Measurements from ENCODE around the gene BCL11B. TPM values are rescaled to one million over a fixed set of nuclear protein-coding genes. Genes with fewer than 3 reads are reported as not detected.

BCL11B gene
- total RNA-seq, 4 donors from 2014 or later: 0.21 to 0.78 (median 0.26) TPM

DNA sequence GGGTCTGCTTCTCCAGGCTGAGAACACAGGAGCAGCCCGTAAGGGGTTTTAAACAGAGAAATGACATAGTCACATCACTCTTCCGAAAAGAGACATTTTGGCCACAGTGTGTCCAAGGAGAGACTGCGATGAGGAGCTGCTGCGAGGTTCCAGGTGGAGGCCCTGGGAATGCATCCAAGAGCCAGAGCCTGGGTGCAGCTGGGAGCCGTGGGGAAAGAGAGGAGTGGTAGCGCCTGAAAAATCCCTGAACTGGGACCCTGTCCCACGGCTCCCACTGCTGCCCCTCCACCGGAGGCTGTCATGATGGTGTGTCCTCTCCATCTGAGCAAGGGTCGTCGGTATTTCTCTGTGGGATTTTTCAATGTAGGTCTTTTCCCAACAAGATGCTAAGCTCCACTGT is 146.9 kb downstream of the BCL11B start:
- Histone ChIP-seq H3K4me3 (no peak overlapping the region), H3K27ac (no peak overlapping the region), H3K36me3 (no peaks in the 10 kb centered on the region), H3K4me1 (peaks cover 0 to 8% (median 0%) of the 10 kb centered on the region in 4 donors), H3K27me3 (no peaks in the 10 kb centered on the region), H3K9me3 (peaks cover 0 to 3% (median 0%) of the 10 kb centered on the region in 4 donors)
- TF ChIP-seq POLR2A (IDR thresholded peaks at IDR 0.05) (no peak), EP300 (IDR thresholded peaks at IDR 0.05) (no peak)
- TF ChIP-seq, protein P1, sequence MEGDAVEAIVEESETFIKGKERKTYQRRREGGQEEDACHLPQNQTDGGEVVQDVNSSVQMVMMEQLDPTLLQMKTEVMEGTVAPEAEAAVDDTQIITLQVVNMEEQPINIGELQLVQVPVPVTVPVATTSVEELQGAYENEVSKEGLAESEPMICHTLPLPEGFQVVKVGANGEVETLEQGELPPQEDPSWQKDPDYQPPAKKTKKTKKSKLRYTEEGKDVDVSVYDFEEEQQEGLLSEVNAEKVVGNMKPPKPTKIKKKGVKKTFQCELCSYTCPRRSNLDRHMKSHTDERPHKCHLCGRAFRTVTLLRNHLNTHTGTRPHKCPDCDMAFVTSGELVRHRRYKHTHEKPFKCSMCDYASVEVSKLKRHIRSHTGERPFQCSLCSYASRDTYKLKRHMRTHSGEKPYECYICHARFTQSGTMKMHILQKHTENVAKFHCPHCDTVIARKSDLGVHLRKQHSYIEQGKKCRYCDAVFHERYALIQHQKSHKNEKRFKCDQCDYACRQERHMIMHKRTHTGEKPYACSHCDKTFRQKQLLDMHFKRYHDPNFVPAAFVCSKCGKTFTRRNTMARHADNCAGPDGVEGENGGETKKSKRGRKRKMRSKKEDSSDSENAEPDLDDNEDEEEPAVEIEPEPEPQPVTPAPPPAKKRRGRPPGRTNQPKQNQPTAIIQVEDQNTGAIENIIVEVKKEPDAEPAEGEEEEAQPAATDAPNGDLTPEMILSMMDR (IDR thresholded peaks at IDR 0.05): no peak
- WGBS, 2 donors: 89 to 91% methylated on average over 10 of the region's 10 CpGs
- DNase-seq (ENCODE audit: low spot score in 2 of 2): peak in 1 of 2 donors; percentile 0

DNA sequence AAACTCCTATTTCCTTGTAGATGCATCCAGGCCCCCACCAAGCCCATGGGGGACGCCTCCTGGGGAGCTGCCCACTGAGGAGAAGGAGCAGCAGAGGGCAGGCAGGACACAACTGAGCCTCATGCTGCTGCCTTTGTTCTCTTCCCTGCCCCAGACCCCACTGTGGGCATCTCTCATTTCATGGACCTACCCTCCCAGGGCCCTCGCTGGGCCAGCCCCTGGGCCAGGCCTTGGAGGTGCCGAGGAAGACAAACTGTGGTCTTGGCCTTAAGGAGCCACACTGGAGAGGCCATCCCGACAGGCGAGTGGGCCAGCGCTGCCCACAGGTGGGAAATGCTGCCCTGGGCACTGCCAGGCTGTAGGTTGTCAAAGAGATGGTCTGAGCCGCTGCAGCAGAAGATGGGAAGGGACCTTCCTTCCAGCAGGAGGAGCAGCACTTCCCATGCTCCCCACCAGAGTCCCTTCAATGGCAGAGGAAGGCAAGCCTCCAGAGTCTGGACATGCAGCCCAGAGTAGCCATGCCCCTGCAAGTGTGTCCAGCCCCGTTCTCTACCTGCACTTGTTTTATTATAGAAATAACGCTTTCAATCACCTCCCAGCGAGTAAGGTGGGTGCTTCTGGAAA is 147.4 kb downstream of the BCL11B start:
- no peaks in the 10 kb centered on the region for H3K36me3 ChIP-seq
- H3K4me1 ChIP-seq: peaks cover 0 to 8% (median 0%) of the 10 kb centered on the region in 4 donors
- no peaks in the 10 kb centered on the region for H3K9me3 ChIP-seq
- peak in 1 of 2 donors; percentile 3 for DNase-seq (ENCODE audit: low spot score in 2 of 2)
- no peaks in the 10 kb centered on the region for H3K27me3 ChIP-seq
- H3K4me3 ChIP-seq: no peak overlapping the region
- no peak for TF ChIP-seq POLR2A (IDR thresholded peaks at IDR 0.05)
- TF ChIP-seq, protein P1 (IDR thresholded peaks at IDR 0.05): no peak
- no peak overlapping the region for H3K27ac ChIP-seq
- 84 to 90% methylated on average over 8 to 10 of the region's 10 CpGs for WGBS, 2 donors

DNA sequence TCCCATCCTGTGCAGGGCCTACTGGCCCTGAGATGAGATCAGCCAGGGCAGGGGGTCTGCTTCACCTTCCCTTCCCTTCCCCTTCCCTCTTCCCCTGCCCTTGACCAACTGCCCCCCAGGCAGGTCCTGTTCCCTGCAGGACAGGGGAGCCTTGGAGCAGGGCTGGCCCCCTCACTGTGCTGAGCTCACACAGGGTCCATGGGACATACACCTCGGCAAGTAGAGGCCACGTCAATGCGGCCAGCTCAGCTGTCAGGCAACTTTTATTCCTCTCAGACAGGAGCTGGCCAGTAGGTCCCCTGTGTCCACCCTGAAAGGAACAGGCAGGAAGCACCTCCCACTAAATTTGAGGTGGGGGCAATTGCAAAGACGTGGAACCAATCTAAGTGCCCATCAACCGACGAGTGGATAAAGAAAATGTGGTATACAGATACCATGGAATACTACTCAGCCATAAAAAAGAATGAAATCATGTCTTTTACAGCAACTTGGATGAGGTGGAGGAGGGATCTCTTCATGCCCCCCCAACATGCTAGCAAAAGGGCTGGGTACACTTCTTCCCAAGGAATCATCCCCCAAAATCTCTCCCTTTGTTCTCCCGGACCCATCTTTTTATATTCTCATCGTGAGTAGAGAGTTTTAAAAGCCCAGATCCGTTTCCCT is 148.7 kb downstream of the BCL11B start:
- DNase-seq (ENCODE audit: low spot score in 2 of 2): peak in 1 of 2 donors; percentile 2
- H3K4me3 ChIP-seq: no peak overlapping the region
- H3K9me3 ChIP-seq: no peaks in the 10 kb centered on the region
- TF ChIP-seq EP300 (IDR thresholded peaks at IDR 0.05): no peak
- TF ChIP-seq, protein P1 (IDR thresholded peaks at IDR 0.05): no peak
- TF ChIP-seq POLR2A (IDR thresholded peaks at IDR 0.05): no peak
- no peaks in the 10 kb centered on the region for H3K36me3 ChIP-seq
- H3K27me3 ChIP-seq: peaks cover 0 to 8% of the 10 kb centered on the region in 2 donors
- no peak overlapping the region for H3K27ac ChIP-seq
- H3K4me1 ChIP-seq: peaks cover 0 to 8% (median 0%) of the 10 kb centered on the region in 4 donors
- WGBS, 2 donors: 86 to 89% methylated on average over 9 of the region's 9 CpGs

DNA sequence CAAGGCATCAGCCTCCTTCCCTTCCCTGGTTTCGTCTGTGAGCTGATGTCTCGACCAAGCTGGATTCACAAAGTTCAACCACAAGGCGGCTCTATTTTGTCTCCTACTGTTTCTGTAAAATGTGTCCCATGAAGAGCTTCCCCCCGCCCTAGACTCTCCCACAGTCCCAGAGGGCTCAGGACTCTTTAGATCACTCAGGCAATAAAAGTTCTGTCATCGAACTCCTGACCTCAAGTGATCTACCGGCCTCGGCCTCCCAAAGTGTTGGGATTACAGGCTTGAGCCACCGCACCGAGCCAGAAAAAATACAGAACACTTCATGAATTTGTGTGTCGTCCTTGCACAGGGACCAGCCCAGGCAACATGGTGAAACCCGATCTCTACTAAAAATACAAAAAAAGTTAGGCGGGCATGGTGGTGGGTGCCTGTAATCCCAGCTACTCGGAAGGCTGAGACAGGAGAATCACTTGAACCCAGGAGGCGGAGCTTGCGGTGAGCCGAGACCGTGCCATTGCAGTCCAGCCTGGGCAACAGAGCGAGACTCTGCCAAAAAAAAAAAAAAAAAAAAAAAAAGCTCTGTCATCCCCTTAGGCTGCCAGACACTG is 149.4 kb downstream of the BCL11B start:
- H3K27ac ChIP-seq: no peak overlapping the region
- no peaks in the 10 kb centered on the region for H3K36me3 ChIP-seq
- TF ChIP-seq POLR2A (IDR thresholded peaks at IDR 0.05) (no peak), EP300 (IDR thresholded peaks at IDR 0.05) (no peak)
- TF ChIP-seq, protein P1 (IDR thresholded peaks at IDR 0.05): no peak
- H3K4me3 ChIP-seq: no peak overlapping the region
- H3K9me3 ChIP-seq: no peaks in the 10 kb centered on the region
- WGBS, 2 donors: 62 to 63% methylated on average over 18 of the region's 18 CpGs
- peaks cover 0 to 15% of the 10 kb centered on the region in 2 donors for H3K27me3 ChIP-seq
- H3K4me1 ChIP-seq: peaks cover 0 to 8% (median 0%) of the 10 kb centered on the region in 4 donors
- peak in 1 of 2 donors; percentile 0 for DNase-seq (ENCODE audit: low spot score in 2 of 2)

All from tibial nerve (tissue), 4 donors.